GM23338 (cell line): ENCODE data around the gene ARHGAP1. TPM values are rescaled to one million over a fixed set of nuclear protein-coding genes. Genes with fewer than 3 reads are reported as not detected.

ENCODE experiments used
- ATAC-seq: fragments of 200-7000 bp; cut with Tn5 transposase; 3 replicates; pipeline ENCODE4 v1.9.1; 2020
- DNase-seq: peaks from one replicate; pipeline ENCODE4 v3.0.0-alpha.2; 2015; ENCODE audit warnings: low spot score
- H2AFZ ChIP-seq: fragments of 200-600 bp; sonication (generic); 2 replicates; pipeline ENCODE4 v1.8.0; 2016; ENCODE audit warnings: antibody characterized with exemption, mild to moderate bottlenecking, moderate library complexity
- H3F3A ChIP-seq: fragments of 200-600 bp; sonication (generic); replicated peaks from 2 replicates; pipeline ENCODE4 v1.8.0; 2017; ENCODE audit warnings: antibody characterized with exemption, mixed run types, low read depth
- H3K27ac ChIP-seq: fragments of 200-600 bp; sonication (generic); 2 replicates; pipeline ENCODE4 v1.6.1; 2016; ENCODE audit warnings: low read depth
- H3K27me3 ChIP-seq: fragments of 200-600 bp; sonication (generic); 2 replicates; pipeline ENCODE4 v1.8.0; 2016; ENCODE audit warnings: mild to moderate bottlenecking, mixed run types, moderate library complexity; ENCODE audit not compliant: insufficient read depth
- H3K36me3 ChIP-seq: fragments of 200-600 bp; sonication (generic); 2 replicates; pipeline ENCODE4 v1.8.0; 2016; ENCODE audit warnings: mild to moderate bottlenecking; ENCODE audit not compliant: insufficient read depth
- H3K4me1 ChIP-seq: fragments of 200-600 bp; sonication (generic); 2 replicates; pipeline ENCODE4 v1.8.0; 2016; ENCODE audit warnings: mild to moderate bottlenecking, moderate library complexity; ENCODE audit not compliant: insufficient read depth
- H3K4me2 ChIP-seq: fragments of 200-600 bp; sonication (generic); 2 replicates; pipeline ENCODE4 v1.7.1; 2017; ENCODE audit warnings: mixed run types
- H3K4me3 ChIP-seq: fragments of 200-600 bp; sonication (generic); 2 replicates; pipeline ENCODE4 v1.6.1; 2016; ENCODE audit warnings: mixed run types
- H3K79me2 ChIP-seq: fragments of 200-600 bp; sonication (generic); replicated peaks from 2 replicates; pipeline ENCODE4 v1.8.0; 2017; ENCODE audit warnings: mild to moderate bottlenecking; ENCODE audit not compliant: insufficient read depth
- H3K9me2 ChIP-seq: fragments of 200-600 bp; sonication (generic); 2 replicates; pipeline ENCODE4 v1.8.0; 2017; ENCODE audit not compliant: insufficient read depth
- H4K20me1 ChIP-seq: fragments of 200-600 bp; sonication (generic); replicated peaks from 2 replicates; pipeline ENCODE4 v1.8.0; 2017; ENCODE audit warnings: mild to moderate bottlenecking; ENCODE audit not compliant: insufficient read depth
- H3K27ac Mint-ChIP-seq: 2 replicates; pipeline ENCODE4 v1.8.0; 2020; ENCODE audit warnings: inconsistent platforms, mild to moderate bottlenecking, moderate library complexity, mixed read lengths
- H3K27me3 Mint-ChIP-seq: 3 replicates; pipeline ENCODE4 v1.8.0; 2022; ENCODE audit warnings: low read depth, mild to moderate bottlenecking, moderate library complexity, mixed read lengths, inconsistent platforms; ENCODE audit not compliant: insufficient read depth, poor library complexity
- H3K36me3 Mint-ChIP-seq: 3 replicates; pipeline ENCODE4 v1.8.0; 2021; ENCODE audit warnings: low read depth, mild to moderate bottlenecking, inconsistent platforms, moderate library complexity, mixed read lengths
- H3K4me1 Mint-ChIP-seq: 3 replicates; pipeline ENCODE4 v1.8.0; 2020; ENCODE audit warnings: mild to moderate bottlenecking, inconsistent platforms, mixed read lengths
- H3K4me3 Mint-ChIP-seq: 3 replicates; pipeline ENCODE4 v1.8.0; 2021; ENCODE audit warnings: moderate library complexity, mild to moderate bottlenecking, inconsistent platforms, mixed read lengths
- H3K9me3 Mint-ChIP-seq: 3 replicates; pipeline ENCODE4 v1.8.0; 2020; ENCODE audit warnings: moderate library complexity, mild to moderate bottlenecking, inconsistent platforms, mixed read lengths
- CREB1 ChIP-seq: fragments of 250-450 bp; sonication (Bioruptor Pico); IDR thresholded peaks from 2 replicates; pipeline ENCODE4 v1.5.0; 2020; ENCODE audit warnings: low read depth, mild to moderate bottlenecking, moderate library complexity
- CTCF ChIP-seq, 2 experiments: fragments of 200-600 bp in 1 of 2; sonication (generic) in 1 of 2; conservative IDR thresholded peaks; 2 replicates each; pipeline versions ENCODE4 v1.5.1 to v1.6.1; 2016 to 2017; ENCODE audit warnings: antibody characterized with exemption in 2 of 2, low read depth in 2 of 2, mild to moderate bottlenecking in 2 of 2, moderate library complexity in 1 of 2
- ETS1 ChIP-seq: IDR thresholded peaks from 2 replicates; pipeline ENCODE4 v1.6.1; 2016; ENCODE audit warnings: antibody characterized with exemption
- EZH2 ChIP-seq: fragments of 200-600 bp; sonication (generic); IDR thresholded peaks from one replicate; pipeline ENCODE4 v1.8.0; 2017; ENCODE audit warnings: antibody characterized with exemption, mild to moderate bottlenecking, low read depth; ENCODE audit not compliant: unreplicated experiment
- EZH2phosphoT487 ChIP-seq: fragments of 200-600 bp; sonication (generic); IDR thresholded peaks from one replicate; pipeline ENCODE4 v1.8.1; 2018; ENCODE audit warnings: antibody characterized with exemption; ENCODE audit not compliant: unreplicated experiment
- JUNB ChIP-seq: IDR thresholded peaks from one replicate; pipeline ENCODE4 v1.6.1; 2016; ENCODE audit warnings: antibody characterized with exemption; ENCODE audit not compliant: unreplicated experiment
- NANOG ChIP-seq: IDR thresholded peaks from 2 replicates; pipeline ENCODE4 v1.6.1; 2016; ENCODE audit warnings: antibody characterized with exemption, borderline replicate concordance
- POLR2AphosphoS5 ChIP-seq: IDR thresholded peaks from 2 replicates; pipeline ENCODE4 v1.6.1; 2016; ENCODE audit warnings: antibody characterized with exemption, low read depth
- STAT1 ChIP-seq: IDR thresholded peaks from one replicate; pipeline ENCODE4 v1.6.1; 2016; ENCODE audit warnings: antibody characterized with exemption; ENCODE audit not compliant: unreplicated experiment
- ZNF114 ChIP-seq: fragments of 250-450 bp; sonication (Bioruptor Pico); IDR thresholded peaks from 2 replicates; pipeline ENCODE4 v1.5.0; 2020; ENCODE audit warnings: mild to moderate bottlenecking, moderate library complexity
- ZNF331 ChIP-seq: fragments of 250-450 bp; sonication (Bioruptor Pico); IDR thresholded peaks from 2 replicates; pipeline ENCODE4 v1.5.0; 2020; ENCODE audit warnings: low read depth, mild to moderate bottlenecking, moderate library complexity
- ZNF462 ChIP-seq: fragments of 250-450 bp; sonication (Bioruptor Pico); IDR thresholded peaks from 2 replicates; pipeline ENCODE4 v1.5.0; 2020; ENCODE audit warnings: mild to moderate bottlenecking, moderate library complexity
- polyA plus RNA-seq: library from polyadenylated mRNA; unstranded; fragments of >200 nt; fragmentation: Nextera tagmentation; extraction: Ambion mirVana; gene quantifications from 2 replicates; pipeline ENCODE4 v1.2.1, GENCODE V29; 2016
- total RNA-seq: library from RNA; depleted of rRNA; stranded (reverse); fragments of >200 nt; shearing (Covaris generic); gene quantifications from 2 replicates; pipeline ENCODE4 v1.2.3, GENCODE V29; 2014
- TF ChIP-seq, protein P1 (sequence below): IDR thresholded peaks from one replicate; pipeline ENCODE4 v1.6.1; 2018; ENCODE audit warnings: antibody characterized with exemption; ENCODE audit not compliant: unreplicated experiment

The ARHGAP1 gene
- total and polyA plus RNA-seq, 2 experiments from 2014 or later = 23.4 to 38.1 TPM

DNA sequence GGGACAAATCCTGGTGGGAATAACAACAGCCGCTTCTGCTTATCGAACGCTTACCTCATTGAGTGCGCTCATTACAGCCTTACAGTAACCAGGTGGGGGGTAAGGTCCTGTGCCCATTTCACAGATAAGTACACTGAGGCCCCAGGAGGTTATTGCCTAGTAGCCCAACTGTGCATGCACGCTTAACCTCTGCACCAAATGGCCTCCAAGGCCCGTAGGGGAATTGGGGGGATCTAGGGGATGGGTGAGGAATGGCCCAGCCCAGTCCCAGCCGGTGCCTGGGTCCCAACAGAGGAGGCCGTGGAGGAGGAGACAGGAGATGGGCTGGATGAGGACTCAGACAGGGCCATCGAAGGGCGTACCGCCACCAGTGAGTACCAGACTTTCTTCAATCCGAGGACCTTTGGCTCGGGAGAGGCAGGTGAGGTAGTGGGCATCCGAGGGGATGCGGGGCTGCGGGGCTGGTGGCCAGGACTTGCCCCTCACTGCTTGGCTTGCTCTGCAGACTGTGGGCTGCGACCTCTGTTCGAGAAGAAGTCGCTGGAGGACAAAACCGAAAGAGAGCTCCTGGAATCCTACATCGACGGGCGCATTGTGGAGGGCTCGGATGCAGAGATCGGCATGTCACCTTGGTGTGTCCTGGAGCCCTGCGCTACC lies 25.9 kb upstream of the ARHGAP1 start:
- TF ChIP-seq CREB1 (CRISPR knock-in tag) = no peak
- TF ChIP-seq ETS1 = no peak
- no peak for TF ChIP-seq POLR2AphosphoS5
- no peak for TF ChIP-seq ZNF331 (CRISPR knock-in tag)
- TF ChIP-seq CTCF (conservative IDR thresholded peaks at IDR 0.05; ENCODE audit: low read depth in 2 of 2) = no peak
- no peak for TF ChIP-seq STAT1
- no peak for TF ChIP-seq ZNF114 (CRISPR knock-in tag)
- TF ChIP-seq ZNF462 = no peak
- TF ChIP-seq JUNB = no peak
- no peak for TF ChIP-seq NANOG
- TF ChIP-seq EZH2 = no peak
- TF ChIP-seq, protein P1, sequence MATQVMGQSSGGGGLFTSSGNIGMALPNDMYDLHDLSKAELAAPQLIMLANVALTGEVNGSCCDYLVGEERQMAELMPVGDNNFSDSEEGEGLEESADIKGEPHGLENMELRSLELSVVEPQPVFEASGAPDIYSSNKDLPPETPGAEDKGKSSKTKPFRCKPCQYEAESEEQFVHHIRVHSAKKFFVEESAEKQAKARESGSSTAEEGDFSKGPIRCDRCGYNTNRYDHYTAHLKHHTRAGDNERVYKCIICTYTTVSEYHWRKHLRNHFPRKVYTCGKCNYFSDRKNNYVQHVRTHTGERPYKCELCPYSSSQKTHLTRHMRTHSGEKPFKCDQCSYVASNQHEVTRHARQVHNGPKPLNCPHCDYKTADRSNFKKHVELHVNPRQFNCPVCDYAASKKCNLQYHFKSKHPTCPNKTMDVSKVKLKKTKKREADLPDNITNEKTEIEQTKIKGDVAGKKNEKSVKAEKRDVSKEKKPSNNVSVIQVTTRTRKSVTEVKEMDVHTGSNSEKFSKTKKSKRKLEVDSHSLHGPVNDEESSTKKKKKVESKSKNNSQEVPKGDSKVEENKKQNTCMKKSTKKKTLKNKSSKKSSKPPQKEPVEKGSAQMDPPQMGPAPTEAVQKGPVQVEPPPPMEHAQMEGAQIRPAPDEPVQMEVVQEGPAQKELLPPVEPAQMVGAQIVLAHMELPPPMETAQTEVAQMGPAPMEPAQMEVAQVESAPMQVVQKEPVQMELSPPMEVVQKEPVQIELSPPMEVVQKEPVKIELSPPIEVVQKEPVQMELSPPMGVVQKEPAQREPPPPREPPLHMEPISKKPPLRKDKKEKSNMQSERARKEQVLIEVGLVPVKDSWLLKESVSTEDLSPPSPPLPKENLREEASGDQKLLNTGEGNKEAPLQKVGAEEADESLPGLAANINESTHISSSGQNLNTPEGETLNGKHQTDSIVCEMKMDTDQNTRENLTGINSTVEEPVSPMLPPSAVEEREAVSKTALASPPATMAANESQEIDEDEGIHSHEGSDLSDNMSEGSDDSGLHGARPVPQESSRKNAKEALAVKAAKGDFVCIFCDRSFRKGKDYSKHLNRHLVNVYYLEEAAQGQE = no peak
- no peak for TF ChIP-seq EZH2phosphoT487
- Mint-ChIP-seq H3K4me1 (peaks cover 10% of the 10 kb centered on the region), H3K36me3 (no peaks in the 10 kb centered on the region), H3K27me3 (peaks cover 7% of the 10 kb centered on the region), H3K27ac (no peak overlapping the region), H3K9me3 (no peaks in the 10 kb centered on the region; the same call in 2 of the 3 replicates), H3K4me3 (no peak overlapping the region)
- ATAC-seq = no peak
- no peak for DNase-seq
- Histone ChIP-seq H3F3A (no peaks in the 10 kb centered on the region), H3K27me3 (no peaks in the 10 kb centered on the region), H3K9me2 (no peaks in the 10 kb centered on the region), H4K20me1 (no peaks in the 10 kb centered on the region), H3K4me2 (no peak overlapping the region), H2AFZ (no peak overlapping the region), H3K36me3 (no peaks in the 10 kb centered on the region), H3K79me2 (no peaks in the 10 kb centered on the region), H3K4me1 (no peaks in the 10 kb centered on the region), H3K27ac (no peak overlapping the region), H3K4me3 (no peak overlapping the region)
